ENCODE results near the gene HYAL3. TPM values are rescaled to one million over a fixed set of nuclear protein-coding genes. Genes with fewer than 3 reads are reported as not detected.

HYAL3 gene
- total and polyA plus RNA-seq, 2 of the 8 experiments (the other 6 are each of a cell fraction or from before 2014, with no cell fraction given), result 3.2 to 12.2 TPM

GRCh38 chr3:50260942-50261441 lies 38.2 kb downstream of the HYAL3 start (continued):
- no peak for TF ChIP-seq RAD21 (IDR thresholded peaks at IDR 0.05 in 1 of 2, conservative IDR thresholded peaks at IDR 0.05 in 1 of 2; ENCODE audit: low read depth in 2 of 2, low read length in 2 of 2)
- no peak for TF ChIP-seq RNF2 (IDR thresholded peaks at IDR 0.05; ENCODE audit: borderline replicate concordance, low read depth, low read length, missing control alignments, poor library complexity, severe bottlenecking)
- no peak for TF ChIP-seq FOSL1 (IDR thresholded peaks at IDR 0.05; ENCODE audit: insufficient read depth, low read depth, low read length)
- no peak for TF ChIP-seq EZH2 (IDR thresholded peaks at IDR 0.05; ENCODE audit: low read depth, low read length, severe bottlenecking)
- TF ChIP-seq RBBP5 (IDR thresholded peaks at IDR 0.05; ENCODE audit: borderline replicate concordance, low read depth, low read length), result no peak

Measured in H1 (cell line).